Neutrophil (primary cell): ENCODE results near the gene CD22.

ENCODE experiments used
- H3K27ac ChIP-seq: fragments of 200-600 bp; sonication (generic); 2 replicates; pipeline ENCODE4 v1.5.1; 2016; ENCODE audit warnings: mild to moderate bottlenecking, moderate library complexity
- H3K27me3 ChIP-seq: fragments of 200-600 bp; sonication (generic); 2 replicates; pipeline ENCODE4 v1.6.0; 2016; ENCODE audit warnings: mild to moderate bottlenecking
- H3K36me3 ChIP-seq: fragments of 200-600 bp; sonication (generic); 2 replicates; pipeline ENCODE4 v1.5.1; 2017
- H3K4me1 ChIP-seq, 2 experiments: fragments of 200-600 bp in 1 of 2; sonication (generic) in 1 of 2; 1 replicate in 1 of 2; 2 replicates in 1 of 2; pipeline versions ENCODE4 v1.5.1 to v1.6.1; 2013 to 2016; ENCODE audit warnings: low read depth in 1 of 2, low read length in 1 of 2, mild to moderate bottlenecking in 1 of 2, moderate library complexity in 1 of 2; ENCODE audit not compliant: control insufficient read depth in 1 of 2, insufficient read depth in 1 of 2
- H3K4me3 ChIP-seq, 2 experiments: fragments of 200-600 bp in 1 of 2; sonication (generic) in 1 of 2; 1 replicate in 1 of 2; 2 replicates in 1 of 2; pipeline ENCODE4 v1.5.1; 2013 to 2016; ENCODE audit warnings: low read depth in 1 of 2, low read length in 1 of 2, mild to moderate bottlenecking in 1 of 2, moderate library complexity in 1 of 2
- H3K9me3 ChIP-seq: fragments of 200-600 bp; sonication (generic); 2 replicates; pipeline ENCODE4 v1.5.1; 2016
- CTCF ChIP-seq: fragments of 200-600 bp; sonication (generic); IDR thresholded peaks from 2 replicates; pipeline ENCODE4 v1.5.1; 2016; ENCODE audit warnings: antibody characterized with exemption

CD22 gene

GRCh38 chr19:35396240-35396885, 67.4 kb downstream of the CD22 start:
- Histone ChIP-seq H3K27me3 (no peaks in the 10 kb centered on the region), H3K36me3 (no peaks in the 10 kb centered on the region), H3K4me3 (no peak overlapping the region), H3K27ac (no peak overlapping the region), H3K4me1 (no peaks in the 10 kb centered on the region), H3K9me3 (no peaks in the 10 kb centered on the region)
- TF ChIP-seq CTCF: no peak
